GM19395 (cell line): Measurements from ENCODE around the gene MYRF.

ENCODE experiments used
- ATAC-seq: cut with Tn5 transposase; IDR thresholded peaks from one replicate; pipeline ENCODE4 v1.9.1; 2021; ENCODE audit warnings: mild to moderate bottlenecking, moderate library complexity; ENCODE audit not compliant: unreplicated experiment

Gene MYRF

GRCh38 chr11:61738776-61739175 lies 13.7 kb upstream of the MYRF start:
- ATAC-seq: no peak

GRCh38 chr11:61739413-61739812 lies 13.0 kb upstream of the MYRF start:
- no peak for ATAC-seq

DNA sequence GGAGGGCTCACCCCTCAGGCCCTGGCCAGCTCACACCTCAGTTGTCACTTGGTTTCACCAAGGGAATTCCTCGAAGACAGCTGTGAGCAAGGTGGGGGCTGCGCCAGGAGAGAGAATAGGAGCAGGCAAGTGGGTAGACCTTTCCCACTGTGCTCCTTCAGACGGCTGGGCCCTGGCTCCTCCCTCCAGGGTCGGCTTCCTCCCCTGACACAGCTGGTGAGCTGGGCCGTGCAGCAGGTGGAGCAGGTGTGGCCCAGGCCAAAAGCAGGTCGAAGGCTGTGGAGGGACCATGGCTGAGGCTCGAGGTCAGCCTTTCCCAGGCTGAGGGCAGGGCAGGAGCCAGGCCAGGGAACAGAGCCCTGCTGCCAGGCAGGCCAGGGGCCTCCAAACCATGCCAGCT lies 12.5 kb upstream of the MYRF start:
- ATAC-seq: no peak

- ATAC-seq: no peak
Observed at GRCh38 chr11:61742391-61742790, 10.0 kb upstream of the MYRF start.

- no peak for ATAC-seq
Observed at GRCh38 chr11:61743486-61744095, 8.8 kb upstream of the MYRF start.

- ATAC-seq: no peak
Observed at GRCh38 chr11:61744181-61744580, 8.3 kb upstream of the MYRF start.

DNA sequence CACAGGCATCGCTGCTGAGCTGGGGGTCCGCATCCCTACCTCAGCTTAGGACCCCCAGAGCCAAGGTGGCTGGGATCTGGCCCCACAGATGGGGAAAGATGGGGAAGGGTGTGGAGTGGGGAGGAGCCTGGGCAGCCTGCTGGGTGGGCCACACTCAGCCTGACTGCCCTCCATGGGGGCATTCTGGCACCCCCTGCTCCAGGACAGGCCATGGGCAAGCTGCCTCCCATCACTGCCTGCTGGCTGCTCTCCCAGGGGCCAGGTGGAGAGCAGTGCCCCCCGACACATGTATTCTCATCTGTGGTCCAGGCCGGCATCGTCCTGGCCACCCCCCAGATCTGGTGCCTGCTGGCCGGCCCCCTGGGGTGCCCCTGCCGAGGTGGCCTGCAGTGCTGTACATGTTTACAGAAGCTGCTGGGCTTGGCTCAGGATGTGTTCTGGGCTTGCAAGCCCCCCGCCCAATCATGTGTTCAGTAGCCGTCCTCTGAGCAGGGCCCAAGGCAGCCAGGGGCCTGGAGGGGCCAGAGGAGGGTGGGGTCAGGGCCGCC lies 7.8 kb upstream of the MYRF start:
- no peak for ATAC-seq

DNA sequence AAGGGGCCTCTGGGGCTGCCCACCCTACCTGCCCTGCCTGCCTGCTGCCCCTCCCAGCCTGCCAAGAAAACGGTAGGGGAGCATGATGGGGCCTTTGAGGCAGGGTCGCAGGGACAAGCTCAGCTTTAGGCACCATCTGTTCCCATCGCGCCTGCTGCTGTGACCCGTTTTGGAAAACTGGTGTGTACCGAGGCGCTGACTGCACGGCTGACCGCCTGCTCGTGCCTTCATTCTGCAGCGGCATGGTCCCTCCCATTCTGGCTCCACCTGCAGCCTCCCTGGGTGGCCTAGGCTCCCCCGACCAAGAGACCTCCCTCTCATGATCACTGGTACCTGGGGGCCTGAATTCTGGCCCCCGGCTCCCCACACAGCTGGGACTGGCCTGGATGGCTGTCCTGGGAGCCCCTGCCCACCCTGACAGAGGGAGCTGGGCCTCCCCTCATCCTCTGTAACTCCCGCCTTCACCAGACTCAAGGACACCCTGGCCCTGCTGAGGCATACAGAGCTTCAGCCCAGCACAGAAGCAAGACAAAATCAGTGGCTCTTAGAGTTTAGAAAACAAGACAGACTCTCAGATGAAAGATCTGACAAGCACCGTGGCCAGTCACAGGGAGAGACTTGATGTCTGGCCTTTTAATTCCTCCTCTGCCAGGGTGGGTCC lies 6.5 kb upstream of the MYRF start:
- no peak for ATAC-seq

GRCh38 chr11:61746442-61747191 lies 5.8 kb upstream of the MYRF start:
- no peak for ATAC-seq

- ATAC-seq: no peak
Observed at GRCh38 chr11:61747192-61747966, 5.1 kb upstream of the MYRF start.

DNA sequence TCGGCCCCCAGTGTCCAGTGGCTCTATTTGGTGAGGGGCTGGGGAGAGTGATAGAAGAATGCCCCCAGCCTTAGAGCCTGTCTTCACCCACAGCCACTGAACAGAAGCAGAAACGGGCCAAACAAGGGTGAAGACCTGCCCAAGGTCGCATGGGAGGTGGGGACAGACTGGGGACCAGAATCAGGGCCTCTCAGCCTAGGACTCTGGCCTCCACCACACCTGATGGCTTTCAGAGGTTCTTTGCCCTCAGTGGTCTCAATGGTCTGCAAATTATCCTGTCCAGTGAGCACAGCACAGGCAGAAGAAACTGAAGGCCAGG lies 4.5 kb upstream of the MYRF start:
- no peak for ATAC-seq

DNA sequence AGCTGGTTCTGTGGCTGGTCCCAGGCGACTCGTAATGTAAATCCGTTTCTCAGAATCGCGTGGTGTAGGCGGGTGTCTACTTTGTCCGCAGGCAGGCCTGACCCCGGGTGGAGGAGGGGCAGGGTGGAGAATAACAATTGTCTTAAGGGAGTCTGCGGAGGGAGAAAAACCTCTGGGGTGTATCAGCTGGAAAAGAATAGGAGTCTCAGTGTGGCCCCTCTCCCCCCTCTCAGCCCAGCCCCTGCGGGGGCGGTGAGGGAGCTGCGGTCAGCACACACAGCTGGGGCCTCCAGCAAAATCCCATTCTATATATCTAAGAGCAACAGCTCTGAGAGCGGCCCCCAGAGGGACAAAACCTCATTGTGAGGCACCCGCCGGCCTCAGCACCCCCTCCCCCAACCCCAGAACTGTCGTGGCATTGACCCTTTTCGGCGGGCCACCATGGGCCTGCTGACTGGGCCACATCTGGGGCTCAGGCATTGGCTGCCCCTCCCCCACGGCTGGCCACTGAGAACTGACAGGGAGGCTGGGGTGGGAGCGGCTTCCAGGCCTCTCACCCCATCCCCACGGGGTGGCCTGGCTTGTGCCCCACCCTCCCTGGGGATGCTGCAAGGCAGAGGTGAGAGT lies 2.7 kb upstream of the MYRF start:
- ATAC-seq: no peak

GRCh38 chr11:61750631-61751273 lies 1.7 kb upstream of the MYRF start:
- no peak for ATAC-seq

- ATAC-seq: no peak
Observed at GRCh38 chr11:61751384-61751783, 1.1 kb upstream of the MYRF start.

DNA sequence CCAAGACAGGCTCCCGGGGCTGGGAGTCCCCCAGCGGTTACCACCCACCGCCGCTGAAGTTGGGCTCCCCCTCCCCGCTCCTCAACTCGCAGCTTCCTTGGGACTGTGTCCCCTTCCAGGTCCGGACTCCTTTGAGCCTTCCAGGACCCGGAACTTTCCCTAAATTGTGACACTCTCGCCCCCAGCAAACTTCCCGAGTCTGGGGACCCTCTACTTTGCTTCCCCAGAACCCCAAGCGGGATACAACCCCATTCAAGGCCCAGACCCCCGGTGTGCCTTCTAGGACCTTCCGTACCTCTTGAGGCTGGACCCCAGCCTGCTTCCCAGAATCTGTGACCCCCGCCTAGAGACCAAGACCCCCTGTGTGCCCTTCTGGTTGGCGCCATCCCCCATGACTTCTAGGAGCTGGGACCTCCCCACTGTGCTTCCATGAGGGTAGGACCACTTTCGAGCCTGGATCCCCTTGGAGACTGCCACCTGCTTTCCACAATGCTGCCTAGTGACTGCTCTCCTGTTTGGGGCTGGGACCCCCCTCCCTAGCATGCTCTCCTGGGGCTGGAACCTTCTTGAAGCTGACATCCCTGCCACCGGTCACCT lies 587 bp downstream of the MYRF start:
- no peak for ATAC-seq

GRCh38 chr11:61753672-61754071 lies 1.2 kb downstream of the MYRF start:
- ATAC-seq: no peak

- no peak for ATAC-seq
Observed at GRCh38 chr11:61754534-61755482, 2.4 kb downstream of the MYRF start.

- no peak for ATAC-seq
Observed at GRCh38 chr11:61756147-61756451, 3.7 kb downstream of the MYRF start.
